RPMI8226 (cell line): ENCODE measurements around the gene ZNF385B.
"Not testable (repeated sequence)": the region's sequence is repeated elsewhere in the genome, so short reads cannot be mapped to it uniquely, and the experiment has no call there.

Experiments used
- DNase-seq: peaks from one replicate; pipeline ENCODE4 v3.0.0-alpha.2; 2015

Gene ZNF385B

DNA sequence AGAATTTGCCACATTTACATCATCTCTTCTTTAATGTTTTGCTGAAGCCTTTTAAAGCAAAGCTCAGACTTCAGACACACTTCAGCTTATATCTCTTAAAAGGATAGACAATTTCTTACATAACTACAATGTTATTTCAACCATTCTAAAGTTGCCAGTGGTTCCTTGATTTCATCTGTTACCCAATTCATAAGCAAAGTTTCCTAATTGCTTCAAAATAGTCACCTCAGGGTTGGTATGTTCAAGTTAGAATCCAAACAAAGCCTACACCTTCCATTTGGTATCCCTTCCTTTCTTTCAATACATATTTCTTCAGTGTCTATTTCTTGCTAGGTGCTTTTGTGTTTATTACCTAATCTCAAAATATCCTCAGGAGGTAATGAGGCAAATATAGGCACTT, 60.6 kb downstream of the ZNF385B start:
- no peak for DNase-seq

DNA sequence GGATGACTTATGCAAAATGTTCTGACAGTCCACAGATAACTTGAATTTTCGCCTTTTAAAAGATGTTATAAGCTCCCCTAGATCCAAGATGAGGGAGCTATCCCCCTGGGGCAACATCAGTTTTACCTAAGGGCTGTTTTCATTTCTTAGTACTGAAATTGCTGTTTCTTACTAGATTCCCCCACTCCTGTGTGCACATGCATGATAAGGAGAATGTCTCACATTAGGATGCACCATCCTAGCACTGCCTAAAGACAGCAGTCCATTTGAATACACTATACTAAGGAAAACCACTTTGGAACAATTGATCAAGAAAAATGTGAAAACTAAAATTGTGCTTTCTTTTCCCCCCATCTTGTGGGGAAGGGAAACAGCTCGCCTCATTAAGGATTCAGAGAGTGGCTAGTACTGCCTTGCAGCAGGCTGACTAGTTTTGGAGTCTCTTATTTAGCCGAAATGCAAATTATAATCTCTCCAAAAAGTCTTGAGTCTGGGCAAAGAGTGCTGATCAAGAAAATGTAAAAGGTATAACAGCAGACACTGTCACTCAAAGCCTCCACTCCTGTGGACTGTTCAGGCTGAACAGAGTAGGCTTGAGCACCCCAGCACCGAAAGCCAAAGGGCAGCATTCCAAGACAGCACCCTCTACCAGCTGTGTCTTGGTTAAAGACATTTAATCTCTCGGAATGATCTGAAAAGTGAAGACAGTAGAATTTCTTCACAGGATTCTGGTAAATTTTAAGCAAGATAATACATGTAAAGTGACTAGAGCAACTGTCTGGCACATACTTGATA, 65.0 kb downstream of the ZNF385B start:
- no peak for DNase-seq

DNA sequence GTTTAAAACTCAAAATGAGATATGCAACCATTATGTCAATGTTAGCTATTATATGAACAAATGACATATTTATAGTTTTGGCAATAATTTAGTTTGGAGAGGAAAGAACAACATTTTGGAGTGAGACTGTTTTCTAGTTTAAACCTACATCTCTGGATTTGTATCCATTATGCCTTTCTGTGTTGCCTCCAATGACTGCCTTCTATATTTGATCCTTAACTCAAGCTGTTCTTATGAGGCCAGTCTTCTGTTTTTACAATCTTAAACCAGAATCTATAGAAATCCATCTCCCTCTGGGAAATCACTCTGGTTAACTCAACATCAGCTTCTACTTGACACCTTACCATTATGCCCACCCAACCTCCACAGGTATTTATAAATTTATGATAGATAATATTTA, 67.5 kb downstream of the ZNF385B start:
- DNase-seq = no peak

DNA sequence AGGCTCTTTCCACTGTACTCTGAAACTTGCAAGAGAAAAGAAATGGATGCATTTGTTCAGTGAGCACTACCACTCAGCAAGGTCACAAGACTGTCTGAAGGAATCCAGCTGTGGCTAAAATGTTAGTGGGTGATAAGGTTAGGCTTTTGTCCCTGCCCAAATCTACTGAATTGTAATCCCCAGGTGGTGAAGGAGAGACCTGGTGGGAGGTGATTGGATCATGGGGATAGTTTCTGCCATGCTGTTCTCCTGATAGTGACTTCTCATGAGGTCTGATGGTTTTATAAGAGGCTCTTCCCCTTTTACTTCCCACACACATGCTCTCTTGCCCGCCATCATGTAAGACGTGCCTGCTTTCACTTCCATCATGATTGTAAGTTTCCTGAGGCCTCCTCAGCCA, 68.2 kb downstream of the ZNF385B start:
- no peak for DNase-seq

DNA sequence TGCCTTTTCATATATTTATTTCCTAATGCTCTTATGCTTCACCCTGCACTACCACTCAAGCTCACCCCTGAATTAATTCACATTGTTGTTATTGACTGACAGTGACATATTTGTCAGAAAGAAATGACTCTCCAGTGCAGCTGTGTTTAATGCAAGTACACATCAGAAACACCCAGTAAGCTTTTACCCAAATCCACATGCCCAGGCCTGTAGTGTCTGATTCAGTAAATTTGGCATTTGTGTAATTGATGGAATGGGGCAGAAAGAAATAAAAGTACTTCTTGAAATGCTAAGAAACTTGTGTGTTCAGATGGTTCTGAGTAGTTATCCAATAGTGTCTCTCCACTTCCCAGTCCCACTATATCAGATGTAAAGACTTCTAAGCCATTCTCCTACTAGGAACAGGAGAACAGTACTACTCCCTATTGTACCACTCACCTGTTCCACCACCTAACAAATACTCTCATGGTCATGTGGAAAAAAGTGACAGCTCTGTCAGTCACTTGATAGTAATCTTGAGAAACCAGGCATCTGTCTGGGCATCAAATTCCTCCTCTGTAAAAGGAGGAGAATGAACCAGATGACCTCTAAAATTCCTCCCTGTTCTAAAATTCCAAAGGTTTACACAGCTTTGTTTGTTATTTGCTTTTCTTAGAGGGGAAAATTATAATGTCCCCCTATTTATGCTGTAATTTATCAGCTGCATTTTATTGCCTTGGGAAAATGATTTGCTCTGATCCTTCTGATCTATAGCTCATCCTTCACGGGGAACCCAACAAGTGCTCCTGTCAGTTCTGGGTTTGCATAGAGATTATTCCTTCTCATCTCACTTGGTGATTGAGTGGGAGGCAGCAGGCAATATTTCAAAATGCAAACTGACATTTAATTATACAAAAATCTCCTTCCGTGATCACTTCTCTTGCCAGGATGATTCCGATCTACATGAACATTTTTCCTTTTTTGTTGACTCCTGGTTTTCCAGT, 70.9 kb downstream of the ZNF385B start:
- no peak for DNase-seq

DNA sequence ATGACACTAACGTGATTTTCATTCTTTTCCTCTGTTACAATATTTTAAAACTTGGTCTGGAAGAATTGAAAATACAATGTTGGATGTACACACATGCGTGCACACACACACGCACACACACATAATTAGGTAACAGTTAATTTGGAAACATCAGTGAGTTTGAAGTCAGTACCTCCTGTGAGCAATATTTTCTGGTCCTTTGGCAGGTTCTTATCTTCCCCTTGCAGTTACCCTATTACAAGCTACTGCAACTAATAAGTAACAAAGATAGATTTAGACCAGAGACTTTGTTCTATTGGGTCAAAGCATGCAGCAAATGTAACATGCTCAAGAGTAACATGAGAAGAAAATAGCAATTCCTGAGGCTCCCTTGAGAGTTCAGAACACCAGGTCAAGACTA, 73.3 kb downstream of the ZNF385B start:
- DNase-seq = no peak

DNA sequence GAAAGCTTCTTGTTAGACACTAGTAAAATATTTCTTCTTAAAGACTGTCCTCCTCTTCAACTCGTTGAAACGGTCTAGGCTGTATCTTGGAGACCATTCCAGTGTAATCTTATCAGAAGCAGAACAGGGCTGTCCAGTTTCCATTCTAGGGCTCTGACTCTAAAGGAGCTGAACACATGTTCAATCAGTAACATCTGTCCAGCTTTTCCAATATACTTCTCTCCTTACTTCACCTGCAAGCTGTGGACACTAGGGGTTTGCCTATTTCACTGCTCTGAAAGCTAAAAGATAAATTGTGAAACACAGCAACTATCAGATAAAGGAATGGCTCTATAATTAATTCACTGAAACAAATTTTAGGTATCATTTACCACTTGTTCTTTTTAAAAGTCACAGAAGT, 73.8 kb downstream of the ZNF385B start:
- no peak for DNase-seq

DNA sequence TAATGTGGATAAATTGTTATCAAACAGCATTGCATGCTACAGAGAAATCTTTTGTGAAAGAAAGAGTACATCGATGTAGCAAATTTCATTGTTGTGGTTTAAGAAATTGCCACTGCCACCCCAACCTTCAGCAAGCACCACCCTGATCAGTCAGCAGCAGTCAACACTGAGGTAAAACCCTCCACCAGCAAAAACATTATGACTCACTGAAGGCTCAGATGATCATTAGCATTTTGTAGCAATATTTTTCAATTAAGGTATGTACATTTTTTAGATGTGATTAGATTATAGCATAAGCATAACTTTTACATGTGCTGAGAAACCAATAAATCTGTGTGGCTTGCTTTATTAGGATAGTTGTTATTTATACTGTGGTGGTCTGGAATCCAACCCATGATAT, 75.5 kb downstream of the ZNF385B start:
- no peak for DNase-seq

DNA sequence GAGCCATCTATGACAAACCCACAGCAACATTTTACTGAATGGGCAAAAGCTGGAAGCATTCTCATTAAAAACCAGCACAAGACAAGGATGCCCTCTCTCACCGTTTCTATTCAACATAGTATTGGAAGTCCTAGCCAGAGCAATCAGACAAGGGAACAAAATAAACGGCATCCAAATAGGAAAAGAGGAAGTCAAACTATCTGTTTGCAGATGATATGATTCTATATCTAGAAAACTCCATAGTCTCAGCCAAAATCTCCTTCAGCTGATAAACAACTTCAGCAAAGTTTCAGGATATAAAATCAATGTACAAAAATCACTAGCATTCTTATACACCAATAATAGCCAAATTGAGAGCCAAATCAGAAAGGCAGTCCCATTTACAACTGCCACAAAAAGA, 79.1 kb downstream of the ZNF385B start:
- DNase-seq = not testable (repeated sequence)

DNA sequence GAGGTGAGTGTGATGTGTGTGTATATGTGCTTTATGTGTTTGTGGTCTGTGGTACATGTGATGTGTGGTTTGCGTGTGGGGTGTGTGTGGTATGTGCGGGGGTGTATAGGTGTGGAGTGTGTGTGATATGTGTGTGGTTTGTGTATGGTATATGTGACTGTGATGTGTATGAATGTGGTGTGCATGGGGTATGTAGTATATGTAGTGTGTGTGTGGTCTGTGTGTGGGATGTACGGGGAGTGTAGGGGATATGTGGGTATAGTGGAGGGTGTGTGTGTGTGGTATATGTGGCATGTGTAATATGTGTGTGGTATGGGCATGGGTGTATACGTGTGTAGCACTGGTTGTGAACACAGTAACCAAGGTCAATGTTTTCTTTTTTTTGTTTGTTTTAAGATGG, 87.4 kb downstream of the ZNF385B start:
- DNase-seq = no peak

DNA sequence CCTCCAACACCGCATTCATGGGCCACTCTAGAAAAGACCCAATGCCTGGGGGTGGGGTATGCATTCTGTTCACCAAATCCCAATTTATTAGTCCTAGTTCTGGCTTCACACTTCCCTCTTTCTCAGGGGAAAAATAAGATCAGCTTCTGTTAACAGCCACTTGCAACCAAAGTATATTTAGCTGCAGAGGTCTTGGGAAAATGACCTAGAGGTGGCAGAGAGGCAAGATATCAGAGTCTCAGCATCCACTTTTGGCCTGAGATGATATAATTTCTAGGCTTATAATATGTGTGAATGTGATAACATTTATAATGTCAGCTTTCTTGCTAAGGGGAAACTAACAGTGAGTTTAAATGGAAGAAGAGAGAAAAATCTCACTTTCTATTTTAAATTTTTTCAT, 89.1 kb downstream of the ZNF385B start:
- DNase-seq = no peak

DNA sequence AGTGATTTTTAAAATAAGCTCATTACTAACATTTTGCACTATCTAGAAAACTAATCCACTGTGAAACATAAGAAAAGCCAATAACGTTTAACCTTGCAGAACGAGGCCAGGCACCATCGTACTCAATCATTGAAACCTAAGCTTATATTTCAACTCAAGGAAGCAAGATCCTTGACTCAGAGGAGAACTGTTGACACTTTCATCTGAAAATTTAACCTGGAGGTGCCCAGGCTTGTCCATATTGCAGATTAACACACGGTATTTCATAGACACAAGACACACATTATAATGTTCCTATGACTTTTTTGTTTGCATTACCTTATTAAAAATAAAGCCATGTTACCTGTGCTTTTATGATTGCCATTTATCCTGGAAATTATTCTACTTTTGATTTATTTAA, 89.6 kb downstream of the ZNF385B start:
- no peak for DNase-seq

DNA sequence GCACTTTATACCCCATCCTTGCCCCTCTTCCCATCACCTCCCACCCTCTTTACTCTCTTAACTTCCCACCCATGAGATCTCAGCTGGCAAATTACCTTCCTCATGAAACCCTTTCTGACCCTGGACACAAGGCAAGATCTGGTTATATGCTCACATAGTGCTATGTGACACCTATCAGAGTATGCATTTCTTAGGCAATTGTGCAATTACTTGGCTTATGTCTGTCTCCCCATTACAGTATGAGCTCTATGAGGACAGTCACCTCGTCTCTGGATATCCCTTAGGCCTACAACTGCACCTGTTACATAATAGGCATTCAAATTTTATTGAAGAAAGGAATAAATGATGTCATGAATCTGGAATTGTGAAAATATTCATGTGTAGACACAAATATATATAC, 91.4 kb downstream of the ZNF385B start:
- no peak for DNase-seq

DNA sequence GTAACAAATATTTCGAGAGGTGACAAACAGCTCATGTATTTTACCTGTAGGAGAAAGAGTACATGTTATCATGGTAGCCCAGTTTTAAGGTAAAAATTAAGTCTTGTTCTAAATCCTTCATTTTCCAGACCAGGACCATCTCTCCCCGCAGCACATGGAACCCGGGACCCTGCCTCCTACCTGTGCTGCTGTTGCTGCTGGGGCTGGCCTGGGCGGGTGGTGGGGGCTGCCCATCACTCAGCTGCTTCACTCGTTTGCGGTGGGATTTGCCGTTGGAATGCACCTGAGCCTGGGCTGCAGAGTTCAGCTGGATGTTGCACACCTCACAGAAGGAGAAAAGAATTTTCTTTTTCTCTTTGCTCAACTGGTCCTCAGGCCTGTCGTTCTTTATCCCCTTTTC, 92.1 kb downstream of the ZNF385B start:
- no peak for DNase-seq

DNA sequence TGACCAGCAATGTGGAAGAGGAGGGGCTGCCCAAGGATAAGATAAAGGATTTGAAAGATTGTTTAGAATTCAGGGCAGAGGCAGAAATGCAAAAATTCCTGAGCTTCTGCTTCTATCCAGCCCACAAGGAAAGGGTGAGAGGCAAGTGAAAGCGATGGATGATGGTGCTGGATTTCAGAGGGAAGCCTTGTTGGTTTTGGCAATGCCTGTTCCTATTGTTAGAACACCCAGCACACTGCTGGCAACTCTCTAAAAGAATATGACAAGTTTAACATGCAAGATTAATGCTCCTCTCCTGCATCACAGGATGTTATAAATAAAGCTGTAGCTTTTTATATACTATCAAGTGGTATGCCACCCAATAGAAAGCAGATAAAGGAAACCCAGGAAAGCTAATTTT, 92.6 kb downstream of the ZNF385B start:
- DNase-seq = no peak

DNA sequence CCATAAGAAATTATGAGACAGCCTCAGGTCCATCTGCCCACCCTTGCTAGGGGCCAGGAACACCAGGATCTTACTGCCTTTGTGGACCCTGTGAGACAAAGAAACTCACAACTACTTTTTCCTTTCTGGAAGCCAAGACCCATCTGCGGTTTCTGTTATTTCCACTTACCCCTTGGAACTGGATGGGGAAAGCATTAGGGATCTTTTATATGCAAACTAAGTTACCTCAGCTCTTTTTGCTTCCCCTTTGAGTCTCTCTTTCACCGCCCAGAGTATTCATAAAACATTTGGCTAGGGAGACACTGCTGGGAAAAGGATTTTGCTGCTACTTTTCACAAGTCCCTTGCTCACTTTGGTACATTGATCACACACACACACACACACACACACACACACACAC, 95.7 kb downstream of the ZNF385B start:
- DNase-seq = no peak

DNA sequence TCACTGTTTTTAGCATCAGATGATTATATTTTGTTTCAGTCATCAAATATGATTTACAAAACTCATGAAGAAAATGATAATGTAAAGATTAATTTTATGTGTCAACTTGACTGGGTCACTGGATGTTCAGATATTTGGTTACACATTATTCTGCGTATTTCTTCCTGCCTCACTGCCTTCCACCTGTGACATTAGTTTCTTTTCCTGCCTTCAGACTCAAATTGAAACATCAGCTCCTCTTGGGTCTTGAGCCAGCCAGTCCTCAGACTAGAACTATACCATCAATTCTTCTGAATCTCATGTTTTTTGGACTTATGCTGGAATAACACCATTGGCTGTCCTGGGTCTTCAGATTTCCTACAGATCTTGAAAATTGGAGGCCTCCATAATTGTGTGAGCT, 96.7 kb downstream of the ZNF385B start:
- no peak for DNase-seq

DNA sequence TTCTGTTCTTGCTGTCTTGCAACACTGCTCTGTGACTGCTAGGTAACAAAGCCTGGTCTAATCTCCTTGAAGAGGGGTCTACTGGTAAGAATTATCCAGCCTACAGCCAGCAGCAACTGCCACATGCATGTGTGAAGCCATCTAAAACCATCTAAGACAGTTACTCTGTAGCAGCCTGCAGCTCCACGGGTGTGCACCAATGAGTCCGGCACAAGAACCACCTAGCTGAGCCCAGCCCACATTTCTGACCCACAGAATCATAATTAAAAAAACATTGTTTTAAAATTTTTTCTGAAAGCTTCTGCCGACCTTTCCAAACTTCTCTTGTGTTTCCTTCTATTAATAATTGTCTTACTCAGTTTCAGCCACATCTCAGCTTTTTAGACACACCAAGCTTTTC, 102.8 kb downstream of the ZNF385B start:
- no peak for DNase-seq

DNA sequence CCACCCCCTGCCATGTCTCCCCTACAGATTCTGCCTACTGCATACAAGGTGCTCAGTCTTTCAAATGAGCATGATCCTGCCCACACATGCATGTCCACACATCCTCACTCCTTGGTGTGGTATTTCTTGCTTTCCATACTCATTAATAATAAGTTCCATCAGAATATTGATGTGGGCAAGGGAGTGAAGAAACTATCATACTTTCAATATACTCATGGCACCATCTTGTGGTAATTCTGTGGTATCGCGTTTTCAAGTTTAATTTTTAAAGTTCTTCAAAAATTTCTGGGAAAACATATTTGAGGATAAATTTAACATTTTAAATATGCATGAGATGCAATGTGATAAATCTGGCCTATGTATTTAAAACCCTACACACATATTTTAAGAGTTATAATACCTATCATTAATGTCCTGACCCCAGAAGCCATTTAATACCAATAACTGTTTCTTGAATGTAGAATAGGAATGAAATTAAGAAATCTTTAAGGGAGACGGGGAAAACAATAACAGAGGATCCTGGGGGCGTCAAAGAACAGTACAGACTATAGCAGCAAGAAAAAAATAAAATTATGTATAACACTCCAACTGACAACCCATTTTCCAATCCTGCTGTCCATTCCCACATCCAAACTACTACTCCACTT, 110.1 kb downstream of the ZNF385B start:
- no peak for DNase-seq

DNA sequence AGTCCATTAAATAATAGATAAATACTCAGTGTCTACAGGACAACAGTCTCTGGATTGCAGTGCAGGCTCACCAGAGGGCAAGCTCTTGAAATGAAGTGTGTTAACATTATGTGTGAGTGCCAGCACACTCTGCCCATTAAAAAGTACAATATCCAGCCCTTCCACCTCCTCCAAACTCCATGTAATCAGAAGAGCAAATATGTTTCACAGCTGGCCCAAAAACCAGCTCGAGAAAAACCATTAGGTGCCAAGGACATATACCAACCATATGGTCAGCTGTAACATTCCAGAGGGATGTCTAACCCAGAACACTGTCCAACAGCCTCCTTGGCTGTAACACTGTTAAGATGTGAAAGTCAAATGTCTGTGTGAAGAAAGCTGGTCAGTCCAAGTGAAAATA, 112.2 kb downstream of the ZNF385B start:
- DNase-seq = no peak

DNA sequence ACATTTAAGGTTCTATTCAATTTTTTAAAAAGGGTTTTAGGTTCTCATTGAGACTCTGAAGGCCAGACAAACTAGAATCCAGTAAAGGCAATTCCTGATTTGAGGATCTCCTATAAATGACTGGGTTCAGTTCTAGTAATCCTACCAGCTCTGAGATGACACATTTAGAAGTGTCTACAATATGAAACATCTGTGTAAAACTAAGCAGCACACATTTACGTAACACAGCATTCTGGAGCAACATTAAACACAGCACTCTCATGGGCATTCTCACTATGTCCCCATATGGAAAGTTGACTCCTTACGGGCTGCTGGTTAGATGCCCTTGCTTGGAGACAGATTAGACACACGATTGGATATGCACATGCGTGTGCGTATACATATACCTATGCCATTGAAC, 114.4 kb downstream of the ZNF385B start:
- DNase-seq = no peak

DNA sequence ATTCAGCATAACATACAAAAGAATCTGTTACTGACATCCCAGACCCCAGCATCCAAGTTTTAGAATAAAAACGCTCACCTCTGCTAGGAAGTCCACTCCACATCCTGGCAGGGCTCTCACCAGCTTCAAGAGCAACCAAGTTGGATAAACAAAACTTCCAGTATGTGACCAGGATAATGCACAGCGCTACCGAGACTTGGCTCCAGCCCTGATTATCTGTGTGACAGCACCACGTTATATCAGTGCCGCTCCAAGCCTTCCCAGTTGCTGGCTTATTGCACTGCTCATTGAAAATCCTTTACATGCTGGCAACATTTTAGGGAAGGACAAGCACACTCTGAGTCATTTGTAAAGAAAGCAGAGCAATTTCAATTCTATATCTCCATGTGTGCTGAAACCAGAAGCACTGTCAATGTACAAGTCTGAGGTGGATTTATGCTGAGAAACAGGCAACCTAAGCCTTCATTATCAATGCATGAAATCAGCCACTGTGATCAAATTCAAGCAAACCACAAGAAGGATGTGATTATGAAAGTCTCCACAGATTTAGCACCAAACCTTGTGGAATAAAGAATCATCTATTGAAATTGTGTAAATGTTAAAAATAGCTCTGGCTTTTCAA, 115.7 kb downstream of the ZNF385B start:
- no peak for DNase-seq

DNA sequence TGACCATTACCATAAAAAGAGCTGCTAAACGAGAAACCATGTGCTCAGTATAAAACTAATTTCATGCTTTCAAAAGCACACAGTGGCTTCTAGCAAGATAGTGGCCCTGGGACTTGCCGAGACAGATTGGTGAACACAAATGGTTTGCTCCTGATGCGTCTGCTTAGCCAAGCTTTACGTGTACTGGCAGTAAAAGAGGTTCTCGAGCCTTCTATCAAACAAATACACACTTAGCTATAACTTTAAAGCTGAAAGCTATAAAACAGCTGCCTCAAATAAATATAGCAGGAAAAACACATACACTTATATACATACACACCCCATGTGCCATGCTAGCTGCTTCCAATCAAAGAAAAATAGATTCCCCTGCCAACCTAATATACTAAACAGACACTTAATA, 117.0 kb downstream of the ZNF385B start:
- no peak for DNase-seq
